Upper lobe of left lung (tissue), 4 donors: ENCODE data around the gene ORAI2.

Experiments
- CTCF ChIP-seq, 6 experiments: fragments of 450-650 bp in 4 of 6; fragments of 200-600 bp in 2 of 6; sonication (generic) in 2 of 6; IDR thresholded peaks; one replicate each; pipeline ENCODE4 v1.5.1; 2016 to 2019; ENCODE audit warnings: antibody characterized with exemption in 6 of 6
- POLR2A ChIP-seq, 4 donors: fragments of 450-650 bp; IDR thresholded peaks; one replicate each; pipeline ENCODE4 v1.5.1; 2016 to 2017; ENCODE audit warnings: antibody characterized with exemption in 4 of 4, mild to moderate bottlenecking in 2 of 4
- POLR2AphosphoS5 ChIP-seq, 2 donors: sonication (generic); formaldehyde crosslinking; IDR thresholded peaks; one replicate each; pipeline ENCODE4 v1.5.1; 2017; ENCODE audit warnings: antibody characterized with exemption in 2 of 2

GRCh38 chr7:102457352-102457924, 24.1 kb downstream of the ORAI2 start:
- TF ChIP-seq CTCF (IDR thresholded peaks at IDR 0.05) (no peak), POLR2A (IDR thresholded peaks at IDR 0.05) (no peak), POLR2AphosphoS5 (IDR thresholded peaks at IDR 0.05) (no peak)
